Mesothelial cell of epicardium (in vitro differentiated cells): ENCODE results near the gene THEM4. TPM values are rescaled to one million over a fixed set of nuclear protein-coding genes. Genes with fewer than 3 reads are reported as not detected.

Experiments
- DNase-seq, 2 experiments: peaks; one replicate each; pipeline ENCODE4 v3.0.0; 2021; ENCODE audit warnings: low spot score in 2 of 2; ENCODE audit not compliant: unreplicated experiment in 2 of 2
- H3K27ac Mint-ChIP-seq: 2 replicates; pipeline ENCODE4 v1.8.0; 2021; ENCODE audit warnings: mixed read lengths
- H3K27me3 Mint-ChIP-seq: 2 replicates; pipeline ENCODE4 v1.8.0; 2021; ENCODE audit warnings: low read depth, mixed read lengths
- H3K36me3 Mint-ChIP-seq: 2 replicates; pipeline ENCODE4 v1.8.0; 2021; ENCODE audit warnings: mixed read lengths
- H3K4me1 Mint-ChIP-seq: 2 replicates; pipeline ENCODE4 v1.8.0; 2021; ENCODE audit warnings: mixed read lengths
- H3K4me3 Mint-ChIP-seq: 2 replicates; pipeline ENCODE4 v1.8.0; 2021; ENCODE audit warnings: mild to moderate bottlenecking, moderate library complexity, mixed read lengths
- H3K9me3 Mint-ChIP-seq: 2 replicates; pipeline ENCODE4 v1.8.0; 2021; ENCODE audit warnings: mixed read lengths
- total RNA-seq: library from RNA; stranded (reverse); gene quantifications from 3 replicates; pipeline ENCODE4 v1.2.1, GENCODE V29; 2021
- TF ChIP-seq, protein P1 (sequence below): fragments of 200-600 bp; sonication (generic); IDR thresholded peaks from one replicate; pipeline ENCODE4 v1.5.0; 2021; ENCODE audit warnings: antibody characterized with exemption; ENCODE audit not compliant: unreplicated experiment

THEM4 gene
- total RNA-seq, 1 donor from 2014 or later, result 24.3 TPM

- peak overlapping the region; percentile 39 for H3K27ac Mint-ChIP-seq
- no peaks in the 10 kb centered on the region for H3K27me3 Mint-ChIP-seq
- TF ChIP-seq, protein P1, sequence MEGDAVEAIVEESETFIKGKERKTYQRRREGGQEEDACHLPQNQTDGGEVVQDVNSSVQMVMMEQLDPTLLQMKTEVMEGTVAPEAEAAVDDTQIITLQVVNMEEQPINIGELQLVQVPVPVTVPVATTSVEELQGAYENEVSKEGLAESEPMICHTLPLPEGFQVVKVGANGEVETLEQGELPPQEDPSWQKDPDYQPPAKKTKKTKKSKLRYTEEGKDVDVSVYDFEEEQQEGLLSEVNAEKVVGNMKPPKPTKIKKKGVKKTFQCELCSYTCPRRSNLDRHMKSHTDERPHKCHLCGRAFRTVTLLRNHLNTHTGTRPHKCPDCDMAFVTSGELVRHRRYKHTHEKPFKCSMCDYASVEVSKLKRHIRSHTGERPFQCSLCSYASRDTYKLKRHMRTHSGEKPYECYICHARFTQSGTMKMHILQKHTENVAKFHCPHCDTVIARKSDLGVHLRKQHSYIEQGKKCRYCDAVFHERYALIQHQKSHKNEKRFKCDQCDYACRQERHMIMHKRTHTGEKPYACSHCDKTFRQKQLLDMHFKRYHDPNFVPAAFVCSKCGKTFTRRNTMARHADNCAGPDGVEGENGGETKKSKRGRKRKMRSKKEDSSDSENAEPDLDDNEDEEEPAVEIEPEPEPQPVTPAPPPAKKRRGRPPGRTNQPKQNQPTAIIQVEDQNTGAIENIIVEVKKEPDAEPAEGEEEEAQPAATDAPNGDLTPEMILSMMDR, result no peak
- peaks cover 23% of the 10 kb centered on the region for H3K4me1 Mint-ChIP-seq
- no peaks in the 10 kb centered on the region for H3K36me3 Mint-ChIP-seq
- H3K4me3 Mint-ChIP-seq, result no peak overlapping the region
- no peak for DNase-seq
- no peaks in the 10 kb centered on the region for H3K9me3 Mint-ChIP-seq
Observed at GRCh38 chr1:151944126-151944856, 35.0 kb upstream of the THEM4 start.

GRCh38 chr1:151943591-151943990, 34.3 kb upstream of the THEM4 start:
- no peak overlapping the region for H3K4me3 Mint-ChIP-seq
- H3K27ac Mint-ChIP-seq, result no peak overlapping the region
- H3K9me3 Mint-ChIP-seq, result no peaks in the 10 kb centered on the region
- TF ChIP-seq, protein P1, result no peak
- no peak for DNase-seq
- peaks cover 23% of the 10 kb centered on the region for H3K4me1 Mint-ChIP-seq
- no peaks in the 10 kb centered on the region for H3K27me3 Mint-ChIP-seq
- no peaks in the 10 kb centered on the region for H3K36me3 Mint-ChIP-seq

DNA sequence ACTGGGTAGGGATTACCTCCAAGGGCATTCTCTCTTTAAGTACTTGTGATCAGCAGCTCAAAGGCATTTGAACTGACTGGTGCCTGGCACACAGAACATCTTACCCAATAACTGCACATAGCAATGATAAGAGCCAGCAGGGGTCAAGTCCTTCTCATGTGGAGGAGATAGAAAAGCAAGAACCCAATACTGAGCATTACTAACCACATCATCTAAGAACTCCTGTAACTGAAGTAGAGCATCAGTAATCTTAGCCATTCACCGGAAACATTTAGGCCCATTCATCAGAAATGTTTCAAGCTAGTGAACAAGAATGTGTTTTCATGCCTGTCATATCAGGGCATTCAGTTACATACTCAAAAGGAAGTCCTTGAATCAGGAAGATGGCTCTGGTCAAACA, 33.6 kb upstream of the THEM4 start:
- H3K36me3 Mint-ChIP-seq, result no peaks in the 10 kb centered on the region
- no peaks in the 10 kb centered on the region for H3K27me3 Mint-ChIP-seq
- H3K4me1 Mint-ChIP-seq, result peaks cover 23% of the 10 kb centered on the region
- TF ChIP-seq, protein P1, result no peak
- no peaks in the 10 kb centered on the region for H3K9me3 Mint-ChIP-seq
- no peak for DNase-seq
- H3K4me3 Mint-ChIP-seq, result no peak overlapping the region
- no peak overlapping the region for H3K27ac Mint-ChIP-seq

- H3K27me3 Mint-ChIP-seq, result no peaks in the 10 kb centered on the region
- H3K4me3 Mint-ChIP-seq, result no peak overlapping the region
- peaks cover 28% of the 10 kb centered on the region for H3K4me1 Mint-ChIP-seq
- H3K36me3 Mint-ChIP-seq, result no peaks in the 10 kb centered on the region
- H3K9me3 Mint-ChIP-seq, result no peaks in the 10 kb centered on the region
- peak overlapping the region; percentile 9 for H3K27ac Mint-ChIP-seq
- TF ChIP-seq, protein P1, result no peak
- no peak for DNase-seq
Observed at GRCh38 chr1:151940541-151940940, 31.2 kb upstream of the THEM4 start.

- H3K4me3 Mint-ChIP-seq, result no peak overlapping the region
- no peaks in the 10 kb centered on the region for H3K9me3 Mint-ChIP-seq
- H3K27me3 Mint-ChIP-seq, result no peaks in the 10 kb centered on the region
- no peaks in the 10 kb centered on the region for H3K36me3 Mint-ChIP-seq
- H3K27ac Mint-ChIP-seq, result no peak overlapping the region
- DNase-seq, result no peak
- peaks cover 32% of the 10 kb centered on the region for H3K4me1 Mint-ChIP-seq
- TF ChIP-seq, protein P1, result no peak
Observed at GRCh38 chr1:151939779-151940178, 30.5 kb upstream of the THEM4 start.
